ENCODE measurements around the gene TTC13. TPM values are rescaled to one million over a fixed set of nuclear protein-coding genes. Genes with fewer than 3 reads are reported as not detected.

TTC13 gene
- total and polyA plus RNA-seq, 10 of the 15 experiments (the other 5 are each of a cell fraction or from before 2014, with no cell fraction given): 5.8 to 30.8 (median 18.5) TPM

DNA sequence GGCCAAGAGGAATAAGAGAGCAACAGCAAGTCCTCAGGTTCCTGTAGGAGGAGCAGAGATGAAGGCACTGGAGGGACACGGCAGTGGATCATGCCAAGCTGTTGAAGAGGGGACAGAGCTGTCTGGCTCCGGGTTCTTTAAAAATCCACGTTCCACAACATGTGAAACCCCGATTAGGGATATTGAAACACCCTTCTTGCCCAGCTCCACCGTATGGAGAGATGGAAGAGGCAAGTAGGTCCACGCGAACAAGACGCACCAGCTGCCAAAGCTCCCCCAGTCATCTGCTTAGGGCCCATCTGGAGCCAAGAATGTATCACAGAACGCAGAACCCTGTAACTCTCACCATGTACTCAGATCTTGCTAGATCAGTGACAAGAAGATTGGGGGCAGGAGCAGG, 114.2 kb downstream of the TTC13 start:
- no peak overlapping the region for H3K4me2 ChIP-seq (ENCODE audit: control insufficient read depth, insufficient read depth)
- no peak overlapping the region for H3K9ac ChIP-seq (ENCODE audit: control insufficient read depth, insufficient read depth, low read length)
- POLR2A ChIA-PET: no interaction called here
- H2AFZ ChIP-seq (ENCODE audit: control insufficient read depth, low read depth, low read length): no peak overlapping the region
- in situ Hi-C loops (cut with MboI) (no loop called here), intact Hi-C loops (cut with micrococcal nuclease; ENCODE audit: unreplicated experiment) (no loop called here)
- TF ChIP-seq ZZZ3 (IDR thresholded peaks at IDR 0.05; ENCODE audit: control insufficient read depth, insufficient read length, low read depth) (no peak), RUNX3 (IDR thresholded peaks at IDR 0.05; ENCODE audit: low read length) (no peak), TARDBP (IDR thresholded peaks at IDR 0.05; ENCODE audit: borderline replicate concordance) (no peak), RCOR1 (conservative IDR thresholded peaks at IDR 0.05; ENCODE audit: low read depth, low read length) (no peak), LARP7 (IDR thresholded peaks at IDR 0.05) (no peak), E2F4 (IDR thresholded peaks at IDR 0.05; ENCODE audit: low read depth, low read length) (no peak)
- no peak overlapping the region for H3K27ac ChIP-seq (ENCODE audit: control insufficient read depth, insufficient read depth)
- WGBS (ENCODE audit: insufficient coverage, insufficient replicate concordance, low lambda C conversion rate, missing lambda C conversion rate): 57% methylated on average over 9 of the region's 9 CpGs
- H3K79me2 ChIP-seq (ENCODE audit: control insufficient read depth, insufficient read depth, low read length): no peaks in the 10 kb centered on the region
- DNase-seq (ENCODE audit: low read depth, low spot score) (no peak), FAIRE-seq (no peak), ATAC-seq (no peak)
- H3K4me3 ChIP-seq: no peak overlapping the region
- no peaks in the 10 kb centered on the region for H3K9me3 ChIP-seq (replicated peaks; ENCODE audit: control insufficient read depth, insufficient read depth, low read length)
- CTCF ChIA-PET: no interaction called here
- H4K20me1 ChIP-seq (ENCODE audit: control insufficient read depth, insufficient read depth): no peaks in the 10 kb centered on the region
- peaks cover 0 to 5% of the 10 kb centered on the region in 2 experiments; a peak in 3 of 4 replicates for H3K27me3 ChIP-seq (replicated peaks in 1 of 2; ENCODE audit: control insufficient read depth in 2 of 2, insufficient read depth in 2 of 2, low read length in 1 of 2)
- no TSS peak for BruUV-seq (replicated peaks)
- SMC1A ChIA-PET (ENCODE audit: uncharacterized antibody, unreplicated experiment): no interaction called here
- no peaks in the 10 kb centered on the region for H3K36me3 ChIP-seq (ENCODE audit: control insufficient read depth in 2 of 2, insufficient read depth in 2 of 2, low read length in 1 of 2)
- RAD21 ChIA-PET (ENCODE audit: unreplicated experiment): no interaction called here
- H3K4me1 ChIP-seq (ENCODE audit: control insufficient read depth, insufficient read depth, low read length): peaks cover 4% of the 10 kb centered on the region; the same call in 1 of the 2 replicates

- 61% methylated on average over 6 of the region's 6 CpGs for WGBS (ENCODE audit: insufficient coverage, insufficient replicate concordance, low lambda C conversion rate, missing lambda C conversion rate)
- Histone ChIP-seq H3K4me2 (ENCODE audit: control insufficient read depth, insufficient read depth) (no peak overlapping the region), H3K36me3 (ENCODE audit: control insufficient read depth in 2 of 2, insufficient read depth in 2 of 2, low read length in 1 of 2) (no peaks in the 10 kb centered on the region), H3K4me1 (ENCODE audit: control insufficient read depth, insufficient read depth, low read length) (no peaks in the 10 kb centered on the region), H3K27me3 (replicated peaks in 1 of 2; ENCODE audit: control insufficient read depth in 2 of 2, insufficient read depth in 2 of 2, low read length in 1 of 2) (no peaks in the 10 kb centered on the region; a peak in 1 of 4 replicates), H3K4me3 (no peak overlapping the region), H2AFZ (ENCODE audit: control insufficient read depth, low read depth, low read length) (no peak overlapping the region), H3K27ac (ENCODE audit: control insufficient read depth, insufficient read depth) (no peak overlapping the region), H3K9ac (ENCODE audit: control insufficient read depth, insufficient read depth, low read length) (no peak overlapping the region), H3K9me3 (replicated peaks; ENCODE audit: control insufficient read depth, insufficient read depth, low read length) (no peaks in the 10 kb centered on the region), H4K20me1 (ENCODE audit: control insufficient read depth, insufficient read depth) (no peaks in the 10 kb centered on the region), H3K79me2 (ENCODE audit: control insufficient read depth, insufficient read depth, low read length) (no peaks in the 10 kb centered on the region)
- no peak for DNase-seq (ENCODE audit: low read depth, low spot score)
- CTCF ChIA-PET: no interaction called here
- intact Hi-C loops (cut with micrococcal nuclease; ENCODE audit: unreplicated experiment) (no loop called here), in situ Hi-C loops (cut with MboI) (no loop called here)
- no TSS peak for BruUV-seq (replicated peaks)
- POLR2A ChIA-PET: no interaction called here
- RAD21 ChIA-PET (ENCODE audit: unreplicated experiment): no interaction called here
- no peak for FAIRE-seq
- ATAC-seq: no peak
- SMC1A ChIA-PET (ENCODE audit: uncharacterized antibody, unreplicated experiment): no interaction called here
- TF ChIP-seq IKZF1 (conservative IDR thresholded peaks at IDR 0.05): no peak
- no peak for TF ChIP-seq PML (IDR thresholded peaks at IDR 0.05; ENCODE audit: low read length)
- no peak for TF ChIP-seq RB1 (IDR thresholded peaks at IDR 0.05; ENCODE audit: borderline replicate concordance)
- TF ChIP-seq FOXM1 (IDR thresholded peaks at IDR 0.05; ENCODE audit: low read depth, low read length): no peak
- no peak for TF ChIP-seq ETV6 (conservative IDR thresholded peaks at IDR 0.05 in 1 of 2, IDR thresholded peaks at IDR 0.05 in 1 of 2; ENCODE audit: borderline replicate concordance in 1 of 2, low read depth in 1 of 2)
- no peak for TF ChIP-seq SKIL (IDR thresholded peaks at IDR 0.05; ENCODE audit: low read depth, poor library complexity, severe bottlenecking)
These were observed 115.2 kb downstream of the TTC13 start for GRCh38 chr1:230863449-230863848.

Data from GM12878 (cell line).